AG09319 (cell line): ENCODE results near the gene ULK4.

Experiments used
- DNase-seq: peaks from one replicate; pipeline ENCODE4 v3.0.0-alpha.2; 2010; ENCODE audit warnings: low read depth; ENCODE audit errors: extremely low read depth
- CTCF ChIP-seq: IDR thresholded peaks from 2 replicates; pipeline ENCODE4 v1.5.1; 2011; ENCODE audit warnings: low read depth, mild to moderate bottlenecking, inconsistent platforms, low read length, moderate library complexity

ULK4 gene

DNA sequence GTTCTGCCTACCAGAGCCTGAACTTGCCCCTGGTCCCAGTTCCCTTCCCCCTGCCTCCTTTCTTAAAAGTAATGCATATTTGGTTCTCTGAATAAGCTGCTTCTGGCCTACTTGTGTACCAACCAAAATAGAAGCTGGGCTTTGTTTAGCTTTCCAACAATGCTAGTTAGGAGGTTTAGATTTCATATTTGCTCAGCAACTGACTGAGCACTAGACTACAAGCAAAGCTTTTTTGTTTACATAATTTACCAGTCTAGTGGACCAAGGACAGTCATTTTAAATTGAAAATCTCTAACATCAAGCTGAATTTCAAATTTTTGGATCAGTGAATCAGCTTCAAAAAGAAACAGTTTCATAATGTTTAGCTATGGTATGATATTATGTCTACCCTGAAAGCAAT lies 331.2 kb downstream of the ULK4 start:
- no peak for DNase-seq
- no peak for TF ChIP-seq CTCF

GRCh38 chr3:41629986-41630385 lies 331.9 kb downstream of the ULK4 start:
- TF ChIP-seq CTCF = no peak
- DNase-seq = no peak

DNA sequence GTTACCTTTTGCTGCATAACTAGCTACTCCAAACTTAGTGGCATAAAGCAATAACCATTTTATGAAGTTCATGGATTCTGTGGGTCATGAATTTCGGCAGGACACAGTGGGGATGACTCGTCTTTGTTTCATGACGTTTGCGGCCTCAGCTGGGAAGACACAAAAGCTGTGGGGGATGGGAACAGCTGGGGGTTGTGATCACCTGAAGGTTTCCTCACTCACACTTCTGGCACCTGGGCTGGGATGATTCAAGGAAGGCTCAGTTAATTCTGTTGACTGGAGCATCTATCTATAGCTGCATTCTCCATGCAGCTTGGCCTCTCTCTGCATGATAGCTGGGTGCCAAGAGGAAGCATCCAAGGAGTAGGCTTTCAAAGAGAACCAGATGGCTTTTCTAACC lies 332.8 kb downstream of the ULK4 start:
- DNase-seq = no peak
- no peak for TF ChIP-seq CTCF

DNA sequence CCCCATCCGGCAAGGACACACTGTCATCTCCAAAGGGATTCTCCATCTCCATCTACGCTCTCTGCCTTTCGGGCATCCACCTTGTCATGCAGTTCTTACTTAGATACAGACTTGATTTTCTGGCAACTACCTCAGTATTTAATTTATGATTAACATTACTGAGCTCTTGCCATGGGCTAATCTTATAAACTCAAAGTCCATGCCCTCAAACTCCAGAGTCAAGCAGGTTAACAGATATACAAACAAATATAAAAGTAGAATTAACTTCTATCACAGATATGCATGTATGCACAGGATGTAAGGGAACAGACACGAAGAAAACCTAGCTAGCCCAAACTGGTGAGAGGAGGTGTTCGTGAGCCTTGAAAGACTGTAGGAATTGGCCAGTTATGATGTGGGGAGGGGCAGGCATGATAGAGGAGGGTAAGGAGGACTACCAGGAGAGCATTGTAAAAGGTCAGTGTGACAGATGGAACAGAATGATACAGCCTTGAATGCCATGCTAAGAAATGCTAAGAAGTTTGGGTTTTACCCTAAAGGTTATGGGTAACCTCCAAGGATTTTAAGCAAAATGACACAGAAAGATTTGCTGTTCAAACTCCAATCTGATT lies 334.3 kb downstream of the ULK4 start:
- no peak for TF ChIP-seq CTCF
- no peak for DNase-seq

DNA sequence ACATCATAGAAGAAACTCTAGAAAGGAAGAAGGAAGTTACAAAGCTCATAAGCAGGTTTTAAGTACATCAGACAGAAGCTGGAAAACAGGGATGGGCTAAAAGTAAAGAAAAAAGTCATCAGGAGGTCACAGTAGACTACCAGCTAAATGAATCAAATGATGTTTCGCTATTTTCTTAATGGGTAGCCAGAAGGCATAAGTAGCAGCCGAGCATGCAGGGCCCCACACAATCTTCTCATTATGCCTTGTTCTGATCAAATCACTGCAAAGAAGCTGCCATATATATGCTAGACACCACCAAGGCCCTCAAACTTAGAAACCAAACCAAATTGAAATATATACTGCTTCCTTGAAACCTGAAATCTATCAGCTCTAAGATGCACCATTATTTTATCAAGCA lies 349.1 kb downstream of the ULK4 start:
- no peak for DNase-seq
- no peak for TF ChIP-seq CTCF

DNA sequence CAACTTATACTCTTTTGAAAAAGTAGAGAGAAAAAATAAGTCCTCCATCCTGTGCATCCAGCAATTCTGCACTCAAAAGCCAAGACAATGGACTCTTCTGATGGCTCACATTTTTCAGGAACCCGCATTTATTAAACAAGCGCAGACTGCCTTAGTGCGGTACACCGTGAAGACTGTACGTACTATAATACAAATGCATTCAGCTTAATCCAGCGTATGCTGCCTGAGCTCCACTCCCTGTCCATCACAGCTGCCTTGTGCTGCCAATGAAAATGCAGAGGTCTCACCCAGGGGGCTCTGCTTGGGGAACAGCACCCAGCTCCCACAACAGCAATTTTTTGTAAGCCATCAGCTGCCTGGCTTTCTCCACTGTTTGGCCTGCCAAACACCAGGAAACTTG lies 350.9 kb downstream of the ULK4 start:
- TF ChIP-seq CTCF = no peak

DNA sequence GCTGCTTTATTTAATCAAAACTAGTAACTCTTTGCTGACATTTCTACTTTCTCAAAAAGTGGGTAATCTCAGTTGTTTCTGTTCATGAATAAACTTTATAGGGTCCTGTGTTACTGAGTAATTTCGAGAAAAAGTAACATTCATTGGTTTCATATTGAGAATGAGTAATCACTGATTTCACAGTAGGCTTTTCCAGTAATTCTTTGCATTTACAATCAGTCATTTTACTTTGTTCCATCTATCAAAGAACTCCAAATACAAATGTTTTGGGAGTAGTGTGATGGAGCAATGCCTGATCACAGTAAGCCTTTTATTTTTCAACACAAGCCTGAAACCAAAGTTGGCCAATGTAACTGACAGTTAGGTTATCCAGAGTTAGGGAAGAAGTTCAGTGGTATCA lies 353.6 kb downstream of the ULK4 start:
- no peak for DNase-seq
- TF ChIP-seq CTCF = no peak

More for the DNA sequence above, 350.9 kb downstream of the ULK4 start:
- DNase-seq = no peak
